Trophoblast cell (in vitro differentiated cells and primary cell): ENCODE data around the gene CMPK2.

ENCODE experiments used
- DNase-seq, 2 donors: peaks; one replicate each; pipeline ENCODE4 v3.0.0-alpha.2; 2016
- H2AFZ ChIP-seq: 2 replicates; pipeline ENCODE4 v1.6.1; 2013; ENCODE audit warnings: low read length, moderate library complexity, mild to moderate bottlenecking; ENCODE audit not compliant: insufficient read depth, poor library complexity
- H2AK5ac ChIP-seq: 2 replicates; pipeline ENCODE4 v1.6.1; 2013; ENCODE audit warnings: mild to moderate bottlenecking, low read length
- H2BK120ac ChIP-seq: 2 replicates; pipeline ENCODE4 v1.6.1; 2013; ENCODE audit warnings: low read length, mild to moderate bottlenecking, moderate library complexity; ENCODE audit not compliant: insufficient read depth, poor library complexity
- H2BK12ac ChIP-seq: 2 replicates; pipeline ENCODE4 v1.6.1; 2013; ENCODE audit warnings: mild to moderate bottlenecking, low read length, moderate library complexity
- H2BK5ac ChIP-seq: 2 replicates; pipeline ENCODE4 v1.6.1; 2013; ENCODE audit warnings: low read length, low read depth, moderate library complexity, mild to moderate bottlenecking; ENCODE audit not compliant: poor library complexity
- H3K14ac ChIP-seq: 2 replicates; pipeline ENCODE4 v1.6.1; 2013; ENCODE audit warnings: mild to moderate bottlenecking, low read length
- H3K18ac ChIP-seq: 2 replicates; pipeline ENCODE4 v1.6.1; 2013; ENCODE audit warnings: mild to moderate bottlenecking, low read length
- H3K23ac ChIP-seq: 2 replicates; pipeline ENCODE4 v1.6.1; 2013; ENCODE audit warnings: low read length
- H3K27ac ChIP-seq: 2 replicates; pipeline ENCODE4 v1.5.1; 2013; ENCODE audit warnings: low read depth, mild to moderate bottlenecking, inconsistent platforms, low read length, moderate library complexity
- H3K27me3 ChIP-seq: 2 replicates; pipeline ENCODE4 v1.6.1; 2013; ENCODE audit warnings: inconsistent platforms, mild to moderate bottlenecking, low read length, moderate library complexity; ENCODE audit not compliant: insufficient read depth
- H3K36me3 ChIP-seq, 2 experiments: 1 replicate in 1 of 2; 2 replicates in 1 of 2; pipeline ENCODE4 v1.6.1; 2013; ENCODE audit warnings: low read length in 2 of 2, mild to moderate bottlenecking in 2 of 2, moderate library complexity in 1 of 2; ENCODE audit not compliant: insufficient read depth in 2 of 2, control insufficient read depth in 1 of 2
- H3K4ac ChIP-seq: 2 replicates; pipeline ENCODE4 v1.6.1; 2013; ENCODE audit warnings: low read depth, mild to moderate bottlenecking, low read length, moderate library complexity
- H3K4me1 ChIP-seq, 2 experiments: 1 replicate in 1 of 2; 2 replicates in 1 of 2; pipeline ENCODE4 v1.6.1; 2013; ENCODE audit warnings: low read length in 2 of 2, mild to moderate bottlenecking in 2 of 2, moderate library complexity in 1 of 2; ENCODE audit not compliant: insufficient read depth in 2 of 2, control insufficient read depth in 1 of 2
- H3K4me2 ChIP-seq: 2 replicates; pipeline ENCODE4 v1.6.1; 2013; ENCODE audit warnings: inconsistent platforms, mild to moderate bottlenecking, low read length, moderate library complexity
- H3K4me3 ChIP-seq: 2 replicates; pipeline ENCODE4 v1.5.1; 2013; ENCODE audit warnings: mild to moderate bottlenecking, low read depth, low read length, inconsistent platforms
- H3K79me1 ChIP-seq: one replicate; pipeline ENCODE4 v1.6.1; 2013; ENCODE audit warnings: low read length
- H3K79me2 ChIP-seq: 2 replicates; pipeline ENCODE4 v1.6.1; 2013; ENCODE audit warnings: low read length, mild to moderate bottlenecking; ENCODE audit not compliant: control insufficient read depth, insufficient read depth, poor library complexity
- H3K9ac ChIP-seq: 2 replicates; pipeline ENCODE4 v1.6.1; 2013; ENCODE audit warnings: mild to moderate bottlenecking, low read length
- H3K9me3 ChIP-seq: 2 replicates; pipeline ENCODE4 v1.6.1; 2013; ENCODE audit warnings: low read depth, mild to moderate bottlenecking, control low read depth, inconsistent platforms, low read length; ENCODE audit not compliant: insufficient read depth
- H4K12ac ChIP-seq: 2 replicates; pipeline ENCODE4 v1.6.1; 2013; ENCODE audit warnings: low read depth, mild to moderate bottlenecking, low read length, moderate library complexity
- H4K8ac ChIP-seq: 2 replicates; pipeline ENCODE4 v1.6.1; 2013; ENCODE audit warnings: low read depth, mild to moderate bottlenecking, low read length, moderate library complexity
- H4K91ac ChIP-seq: one replicate; pipeline ENCODE4 v1.6.1; 2013; ENCODE audit warnings: low read depth, mild to moderate bottlenecking, low read length, moderate library complexity
- WGBS: extraction: QIAGEN DNeasy Blood & Tissue Kit; methylation state at CpG from one replicate; pipeline ENCODE4 v1.1.7; 2013; ENCODE audit warnings: missing lambda C conversion rate; ENCODE audit not compliant: insufficient read length, insufficient coverage; ENCODE audit errors: extremely low coverage; 5-methylcytosine and 5-hydroxymethylcytosine counted together

The CMPK2 gene

GRCh38 chr2:6888724-6889123 lies 23.0 kb upstream of the CMPK2 start:
- no peak overlapping the region for H2AFZ ChIP-seq
- H3K27ac ChIP-seq, result no peak overlapping the region
- H3K9me3 ChIP-seq, result no peaks in the 10 kb centered on the region
- no peak overlapping the region for H4K12ac ChIP-seq
- no peaks in the 10 kb centered on the region for H3K4me1 ChIP-seq
- no peak for DNase-seq
- no peak overlapping the region for H4K8ac ChIP-seq
- H3K9ac ChIP-seq, result no peak overlapping the region
- no peak overlapping the region for H3K4me2 ChIP-seq
- no peak overlapping the region for H2AK5ac ChIP-seq
- H3K23ac ChIP-seq, result peak overlapping the region; percentile 62
- no peak overlapping the region for H4K91ac ChIP-seq
- no peaks in the 10 kb centered on the region for H3K27me3 ChIP-seq
- H3K4ac ChIP-seq, result no peak overlapping the region
- no peak overlapping the region for H2BK120ac ChIP-seq
- H3K79me1 ChIP-seq, result no peaks in the 10 kb centered on the region
- no CpG with 5 or more reads among the region's 4 CpGs for WGBS
- H2BK12ac ChIP-seq, result no peak overlapping the region
- H3K4me3 ChIP-seq, result no peak overlapping the region
- no peak overlapping the region for H3K14ac ChIP-seq
- no peaks in the 10 kb centered on the region for H3K79me2 ChIP-seq
- H2BK5ac ChIP-seq, result no peak overlapping the region
- no peaks in the 10 kb centered on the region for H3K36me3 ChIP-seq
- no peak overlapping the region for H3K18ac ChIP-seq

GRCh38 chr2:6887751-6888192 lies 22.1 kb upstream of the CMPK2 start:
- H3K4me1 ChIP-seq, result no peaks in the 10 kb centered on the region
- no peak overlapping the region for H2BK12ac ChIP-seq
- H3K18ac ChIP-seq, result no peak overlapping the region
- H4K91ac ChIP-seq, result no peak overlapping the region
- no peaks in the 10 kb centered on the region for H3K79me1 ChIP-seq
- no peak overlapping the region for H3K23ac ChIP-seq
- no peak overlapping the region for H3K4me3 ChIP-seq
- H2BK120ac ChIP-seq, result no peak overlapping the region
- no peak overlapping the region for H3K27ac ChIP-seq
- H4K8ac ChIP-seq, result no peak overlapping the region
- no peak overlapping the region for H4K12ac ChIP-seq
- no peak overlapping the region for H2BK5ac ChIP-seq
- peak in 1 of 2 donors; percentile 34 for DNase-seq
- H3K9ac ChIP-seq, result no peak overlapping the region
- H3K9me3 ChIP-seq, result peaks cover 1% of the 10 kb centered on the region
- H3K4ac ChIP-seq, result no peak overlapping the region
- H3K27me3 ChIP-seq, result no peaks in the 10 kb centered on the region
- no peak overlapping the region for H2AK5ac ChIP-seq
- H3K79me2 ChIP-seq, result no peaks in the 10 kb centered on the region
- no CpG with 5 or more reads among the region's 3 CpGs for WGBS
- H2AFZ ChIP-seq, result no peak overlapping the region
- no peak overlapping the region for H3K14ac ChIP-seq
- no peak overlapping the region for H3K4me2 ChIP-seq
- H3K36me3 ChIP-seq, result no peaks in the 10 kb centered on the region

GRCh38 chr2:6885968-6886367 lies 20.3 kb upstream of the CMPK2 start:
- H2AFZ ChIP-seq, result no peak overlapping the region
- no peaks in the 10 kb centered on the region for H3K36me3 ChIP-seq
- H3K79me1 ChIP-seq, result no peaks in the 10 kb centered on the region
- no peak overlapping the region for H3K23ac ChIP-seq
- no CpG with 5 or more reads among the region's 3 CpGs for WGBS
- no peak overlapping the region for H3K27ac ChIP-seq
- no peak overlapping the region for H3K9ac ChIP-seq
- no peaks in the 10 kb centered on the region for H3K4me1 ChIP-seq
- no peaks in the 10 kb centered on the region for H3K79me2 ChIP-seq
- no peak overlapping the region for H2BK120ac ChIP-seq
- no peak overlapping the region for H4K8ac ChIP-seq
- H4K91ac ChIP-seq, result no peak overlapping the region
- peak in 1 of 2 donors; percentile 11 for DNase-seq
- no peak overlapping the region for H2BK12ac ChIP-seq
- H3K4ac ChIP-seq, result no peak overlapping the region
- no peaks in the 10 kb centered on the region for H3K27me3 ChIP-seq
- H4K12ac ChIP-seq, result no peak overlapping the region
- H2AK5ac ChIP-seq, result no peak overlapping the region
- H2BK5ac ChIP-seq, result no peak overlapping the region
- H3K4me3 ChIP-seq, result no peak overlapping the region
- H3K4me2 ChIP-seq, result no peak overlapping the region
- peaks cover 3% of the 10 kb centered on the region for H3K9me3 ChIP-seq
- no peak overlapping the region for H3K14ac ChIP-seq
- no peak overlapping the region for H3K18ac ChIP-seq

- Histone ChIP-seq H3K9me3 (peaks cover 3% of the 10 kb centered on the region), H3K27me3 (no peaks in the 10 kb centered on the region), H3K4me1 (no peaks in the 10 kb centered on the region), H2BK5ac (no peak overlapping the region), H2BK120ac (no peak overlapping the region), H3K79me1 (no peaks in the 10 kb centered on the region), H2AFZ (no peak overlapping the region), H3K4me3 (no peak overlapping the region), H4K12ac (no peak overlapping the region), H3K79me2 (no peaks in the 10 kb centered on the region), H3K4me2 (no peak overlapping the region), H3K23ac (no peak overlapping the region), H2AK5ac (no peak overlapping the region), H3K14ac (no peak overlapping the region), H2BK12ac (no peak overlapping the region), H4K91ac (no peak overlapping the region), H3K27ac (no peak overlapping the region), H4K8ac (no peak overlapping the region), H3K18ac (no peak overlapping the region), H3K36me3 (no peaks in the 10 kb centered on the region), H3K9ac (no peak overlapping the region), H3K4ac (no peak overlapping the region)
- no peak for DNase-seq
- WGBS, result no CpG with 5 or more reads among the region's 2 CpGs
Measured at GRCh38 chr2:6885551-6885950, 19.8 kb upstream of the CMPK2 start.
